ENCODE data around the gene SH3BP5L. TPM values are rescaled to one million over a fixed set of nuclear protein-coding genes. Genes with fewer than 3 reads are reported as not detected.

The SH3BP5L gene
- total and polyA plus RNA-seq, 2 of the 13 experiments (the other 11 are each of a cell fraction or from before 2014, with no cell fraction given): 10.3 to 14.9 TPM

DNA sequence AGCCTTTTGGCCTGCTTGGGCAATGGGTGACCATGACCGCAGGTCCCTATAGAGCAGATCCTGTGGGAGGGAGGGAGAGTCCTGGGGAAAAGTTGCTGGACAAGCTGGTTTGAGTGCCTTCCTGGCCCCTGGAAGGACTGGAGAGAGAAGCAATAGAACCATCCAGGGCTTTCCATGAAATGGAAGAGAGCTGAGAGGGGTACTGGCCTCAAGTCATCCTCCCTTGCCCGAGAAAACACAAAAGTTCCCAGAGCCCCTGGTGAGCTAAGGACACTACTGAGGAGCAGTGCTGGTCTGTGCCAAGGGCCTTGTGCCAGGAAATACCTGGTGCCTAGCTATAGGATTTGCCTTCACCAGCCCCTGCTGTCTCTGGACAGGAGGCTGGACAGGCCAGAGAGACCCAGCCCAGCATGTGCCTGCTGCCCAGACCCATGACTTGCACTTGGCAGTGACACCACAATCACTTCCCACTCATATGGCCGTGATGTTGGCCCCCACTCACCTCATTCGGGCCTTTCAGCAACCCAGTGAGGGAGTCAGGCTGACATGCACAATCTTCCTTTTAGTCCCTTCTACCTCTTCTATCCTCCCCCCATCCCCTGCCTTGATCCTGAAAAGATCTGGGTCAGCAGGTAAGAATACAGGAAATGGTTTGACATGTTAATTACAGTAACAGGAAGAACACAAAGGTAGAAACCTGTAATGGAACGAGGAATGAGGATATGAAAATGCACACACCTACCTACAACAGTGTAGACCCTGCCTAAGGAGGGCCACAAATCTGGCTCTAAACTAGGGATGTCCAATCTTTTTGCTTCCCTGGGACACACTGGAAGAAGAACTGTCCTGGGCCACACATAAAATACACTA is 7.0 kb downstream of the SH3BP5L start:
- intact Hi-C loops (cut with micrococcal nuclease; ENCODE audit: unreplicated experiment) (no loop called here), in situ Hi-C loops (cut with HindIII; ENCODE audit: extremely low pct_ligation_motif_present, low pct_unique_long_range_greater_than_20kb) (loop anchor here (5.0 kb wide), 1 partner anchor 61 kb away; the partner anchor contains the start of gene LYPD8)
- H3K4me2 ChIP-seq (ENCODE audit: low read depth, low read length): no peak overlapping the region
- no peak overlapping the region for H3K9ac ChIP-seq (ENCODE audit: insufficient read depth, low read depth, low read length)
- no peak overlapping the region for H3K4me3 ChIP-seq (replicated peaks in 1 of 3; ENCODE audit: insufficient read depth in 1 of 3, low read depth in 2 of 3, low read length in 3 of 3)
- POLR2A ChIA-PET: no interaction called here
- H3K79me2 ChIP-seq (ENCODE audit: insufficient read depth, low read length): peaks cover 24% of the 10 kb centered on the region
- FAIRE-seq: no peak
- no peak for DNase-seq (ENCODE audit: low spot score)
- H3K27ac ChIP-seq (ENCODE audit: extremely low read length, insufficient read depth, low read length): no peak overlapping the region
- H3K9me3 ChIP-seq (ENCODE audit: low read length): no peaks in the 10 kb centered on the region
- WGBS (ENCODE audit: low lambda C conversion rate): 93% methylated on average over 4 of the region's 5 CpGs
- peaks cover 16 to 66% of the 10 kb centered on the region in 2 experiments for H3K36me3 ChIP-seq (replicated peaks in 1 of 2; ENCODE audit: control insufficient read depth in 1 of 2, insufficient read depth in 2 of 2, low read length in 2 of 2)
- H3K4me1 ChIP-seq (ENCODE audit: insufficient read depth, low read length): peaks cover 38% of the 10 kb centered on the region
- H4K20me1 ChIP-seq (ENCODE audit: insufficient read depth, low read length): no peaks in the 10 kb centered on the region
- no TSS peak for BruUV-seq (replicated peaks)
- H2AFZ ChIP-seq (ENCODE audit: low read length): no peak overlapping the region
- no peak for ATAC-seq
- CTCF ChIA-PET (ENCODE audit: low intra/inter-chr PET ratio, low total read pairs): no interaction called here
- H3K27me3 ChIP-seq (ENCODE audit: control insufficient read depth in 1 of 2, insufficient read depth in 2 of 2, low read length in 2 of 2): no peaks in the 10 kb centered on the region
- TF ChIP-seq, protein P1, sequence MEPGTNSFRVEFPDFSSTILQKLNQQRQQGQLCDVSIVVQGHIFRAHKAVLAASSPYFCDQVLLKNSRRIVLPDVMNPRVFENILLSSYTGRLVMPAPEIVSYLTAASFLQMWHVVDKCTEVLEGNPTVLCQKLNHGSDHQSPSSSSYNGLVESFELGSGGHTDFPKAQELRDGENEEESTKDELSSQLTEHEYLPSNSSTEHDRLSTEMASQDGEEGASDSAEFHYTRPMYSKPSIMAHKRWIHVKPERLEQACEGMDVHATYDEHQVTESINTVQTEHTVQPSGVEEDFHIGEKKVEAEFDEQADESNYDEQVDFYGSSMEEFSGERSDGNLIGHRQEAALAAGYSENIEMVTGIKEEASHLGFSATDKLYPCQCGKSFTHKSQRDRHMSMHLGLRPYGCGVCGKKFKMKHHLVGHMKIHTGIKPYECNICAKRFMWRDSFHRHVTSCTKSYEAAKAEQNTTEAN (CRISPR knock-in tag; conservative IDR thresholded peaks at IDR 0.05): no peak
- no peak for TF ChIP-seq ZMYM2 (CRISPR knock-in tag; IDR thresholded peaks at IDR 0.05)
- TF ChIP-seq, protein P2, sequence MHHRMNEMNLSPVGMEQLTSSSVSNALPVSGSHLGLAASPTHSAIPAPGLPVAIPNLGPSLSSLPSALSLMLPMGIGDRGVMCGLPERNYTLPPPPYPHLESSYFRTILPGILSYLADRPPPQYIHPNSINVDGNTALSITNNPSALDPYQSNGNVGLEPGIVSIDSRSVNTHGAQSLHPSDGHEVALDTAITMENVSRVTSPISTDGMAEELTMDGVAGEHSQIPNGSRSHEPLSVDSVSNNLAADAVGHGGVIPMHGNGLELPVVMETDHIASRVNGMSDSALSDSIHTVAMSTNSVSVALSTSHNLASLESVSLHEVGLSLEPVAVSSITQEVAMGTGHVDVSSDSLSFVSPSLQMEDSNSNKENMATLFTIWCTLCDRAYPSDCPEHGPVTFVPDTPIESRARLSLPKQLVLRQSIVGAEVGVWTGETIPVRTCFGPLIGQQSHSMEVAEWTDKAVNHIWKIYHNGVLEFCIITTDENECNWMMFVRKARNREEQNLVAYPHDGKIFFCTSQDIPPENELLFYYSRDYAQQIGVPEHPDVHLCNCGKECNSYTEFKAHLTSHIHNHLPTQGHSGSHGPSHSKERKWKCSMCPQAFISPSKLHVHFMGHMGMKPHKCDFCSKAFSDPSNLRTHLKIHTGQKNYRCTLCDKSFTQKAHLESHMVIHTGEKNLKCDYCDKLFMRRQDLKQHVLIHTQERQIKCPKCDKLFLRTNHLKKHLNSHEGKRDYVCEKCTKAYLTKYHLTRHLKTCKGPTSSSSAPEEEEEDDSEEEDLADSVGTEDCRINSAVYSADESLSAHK (CRISPR knock-in tag; IDR thresholded peaks at IDR 0.05; ENCODE audit: borderline replicate concordance): no peak
- TF ChIP-seq FOXP1 (IDR thresholded peaks at IDR 0.05): no peak
- no peak for TF ChIP-seq FOXP1 (CRISPR knock-in tag; IDR thresholded peaks at IDR 0.05)
- TF ChIP-seq NR2F1 (CRISPR knock-in tag; IDR thresholded peaks at IDR 0.05): no peak
- TF ChIP-seq, protein P3, sequence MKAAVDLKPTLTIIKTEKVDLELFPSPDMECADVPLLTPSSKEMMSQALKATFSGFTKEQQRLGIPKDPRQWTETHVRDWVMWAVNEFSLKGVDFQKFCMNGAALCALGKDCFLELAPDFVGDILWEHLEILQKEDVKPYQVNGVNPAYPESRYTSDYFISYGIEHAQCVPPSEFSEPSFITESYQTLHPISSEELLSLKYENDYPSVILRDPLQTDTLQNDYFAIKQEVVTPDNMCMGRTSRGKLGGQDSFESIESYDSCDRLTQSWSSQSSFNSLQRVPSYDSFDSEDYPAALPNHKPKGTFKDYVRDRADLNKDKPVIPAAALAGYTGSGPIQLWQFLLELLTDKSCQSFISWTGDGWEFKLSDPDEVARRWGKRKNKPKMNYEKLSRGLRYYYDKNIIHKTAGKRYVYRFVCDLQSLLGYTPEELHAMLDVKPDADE (CRISPR knock-in tag; IDR thresholded peaks at IDR 0.05): no peak
- no peak for TF ChIP-seq DMAP1 (CRISPR knock-in tag; IDR thresholded peaks at IDR 0.05)
- no peak for TF ChIP-seq ZSCAN20 (CRISPR knock-in tag; IDR thresholded peaks at IDR 0.05; ENCODE audit: borderline replicate concordance)
- TF ChIP-seq ARNTL (CRISPR knock-in tag; IDR thresholded peaks at IDR 0.05): no peak
- no peak for TF ChIP-seq RBM22 (optimal IDR thresholded peaks at IDR 0.05; ENCODE audit: low read length)
- no peak for TF ChIP-seq ZSCAN29 (CRISPR knock-in tag; conservative IDR thresholded peaks at IDR 0.05)
- TF ChIP-seq, protein P4, sequence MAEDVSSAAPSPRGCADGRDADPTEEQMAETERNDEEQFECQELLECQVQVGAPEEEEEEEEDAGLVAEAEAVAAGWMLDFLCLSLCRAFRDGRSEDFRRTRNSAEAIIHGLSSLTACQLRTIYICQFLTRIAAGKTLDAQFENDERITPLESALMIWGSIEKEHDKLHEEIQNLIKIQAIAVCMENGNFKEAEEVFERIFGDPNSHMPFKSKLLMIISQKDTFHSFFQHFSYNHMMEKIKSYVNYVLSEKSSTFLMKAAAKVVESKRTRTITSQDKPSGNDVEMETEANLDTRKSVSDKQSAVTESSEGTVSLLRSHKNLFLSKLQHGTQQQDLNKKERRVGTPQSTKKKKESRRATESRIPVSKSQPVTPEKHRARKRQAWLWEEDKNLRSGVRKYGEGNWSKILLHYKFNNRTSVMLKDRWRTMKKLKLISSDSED (CRISPR knock-in tag; IDR thresholded peaks at IDR 0.05): no peak
- TF ChIP-seq, protein P5, sequence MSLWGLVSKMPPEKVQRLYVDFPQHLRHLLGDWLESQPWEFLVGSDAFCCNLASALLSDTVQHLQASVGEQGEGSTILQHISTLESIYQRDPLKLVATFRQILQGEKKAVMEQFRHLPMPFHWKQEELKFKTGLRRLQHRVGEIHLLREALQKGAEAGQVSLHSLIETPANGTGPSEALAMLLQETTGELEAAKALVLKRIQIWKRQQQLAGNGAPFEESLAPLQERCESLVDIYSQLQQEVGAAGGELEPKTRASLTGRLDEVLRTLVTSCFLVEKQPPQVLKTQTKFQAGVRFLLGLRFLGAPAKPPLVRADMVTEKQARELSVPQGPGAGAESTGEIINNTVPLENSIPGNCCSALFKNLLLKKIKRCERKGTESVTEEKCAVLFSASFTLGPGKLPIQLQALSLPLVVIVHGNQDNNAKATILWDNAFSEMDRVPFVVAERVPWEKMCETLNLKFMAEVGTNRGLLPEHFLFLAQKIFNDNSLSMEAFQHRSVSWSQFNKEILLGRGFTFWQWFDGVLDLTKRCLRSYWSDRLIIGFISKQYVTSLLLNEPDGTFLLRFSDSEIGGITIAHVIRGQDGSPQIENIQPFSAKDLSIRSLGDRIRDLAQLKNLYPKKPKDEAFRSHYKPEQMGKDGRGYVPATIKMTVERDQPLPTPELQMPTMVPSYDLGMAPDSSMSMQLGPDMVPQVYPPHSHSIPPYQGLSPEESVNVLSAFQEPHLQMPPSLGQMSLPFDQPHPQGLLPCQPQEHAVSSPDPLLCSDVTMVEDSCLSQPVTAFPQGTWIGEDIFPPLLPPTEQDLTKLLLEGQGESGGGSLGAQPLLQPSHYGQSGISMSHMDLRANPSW (CRISPR knock-in tag; IDR thresholded peaks at IDR 0.05; ENCODE audit: borderline replicate concordance): no peak
- TF ChIP-seq YEATS2 (CRISPR knock-in tag; IDR thresholded peaks at IDR 0.05; ENCODE audit: borderline replicate concordance): no peak
